Neural cell (in vitro differentiated cells): ENCODE measurements around the gene GALNT10. TPM values are rescaled to one million over a fixed set of nuclear protein-coding genes. Genes with fewer than 3 reads are reported as not detected.

Experiments used
- H2AFZ ChIP-seq: fragments of 200-600, 300-800 bp; sonication (generic), shearing (Covaris generic); 2 replicates; pipeline ENCODE4 v1.6.0; 2014; ENCODE audit warnings: low read depth, mild to moderate bottlenecking, antibody characterized with exemption, low read length, moderate library complexity
- H3F3A ChIP-seq: fragments of 200-600 bp; shearing (Covaris generic); 2 replicates; pipeline ENCODE4 v1.6.1; 2016; ENCODE audit warnings: mild to moderate bottlenecking, moderate library complexity, mixed read lengths, antibody characterized with exemption, low read length; ENCODE audit not compliant: insufficient read depth, poor library complexity, severe bottlenecking
- H3K27ac ChIP-seq: fragments of 200-600, 300-800 bp; sonication (generic), shearing (Covaris generic); 2 replicates; pipeline ENCODE4 v1.5.1; 2014; ENCODE audit warnings: mild to moderate bottlenecking, low read length, moderate library complexity
- H3K27me3 ChIP-seq: fragments of 300-800, 200-600 bp; sonication (generic), shearing (Covaris generic); 2 replicates; pipeline ENCODE4 v1.6.0; 2014; ENCODE audit warnings: mild to moderate bottlenecking, low read depth, low read length, moderate library complexity; ENCODE audit not compliant: insufficient read depth
- H3K36me3 ChIP-seq: fragments of 300-800, 200-600 bp; sonication (generic), shearing (Covaris generic); 2 replicates; pipeline ENCODE4 v1.5.1; 2014; ENCODE audit warnings: mild to moderate bottlenecking, antibody characterized with exemption, low read length, moderate library complexity; ENCODE audit not compliant: insufficient read depth
- H3K4me2 ChIP-seq: fragments of 300-800, 200-600 bp; sonication (generic), shearing (Covaris generic); 2 replicates; pipeline ENCODE4 v1.6.0; 2014; ENCODE audit warnings: mild to moderate bottlenecking, low read length
- H3K4me3 ChIP-seq: fragments of 300-800, 200-600 bp; sonication (generic), shearing (Covaris generic); 2 replicates; pipeline ENCODE4 v1.5.1; 2014; ENCODE audit warnings: mild to moderate bottlenecking, low read length, moderate library complexity
- H3K79me2 ChIP-seq: fragments of 200-600 bp; shearing (Covaris generic); replicated peaks from 2 replicates; pipeline ENCODE4 v1.6.0; 2014; ENCODE audit warnings: mild to moderate bottlenecking, low read length, moderate library complexity; ENCODE audit not compliant: insufficient read depth
- H3K9ac ChIP-seq: fragments of 300-800, 200-600 bp; sonication (generic), shearing (Covaris generic); 2 replicates; pipeline ENCODE4 v1.6.1; 2016; ENCODE audit warnings: mild to moderate bottlenecking, low read length, mixed read lengths
- H3K9me2 ChIP-seq: fragments of 200-600 bp; shearing (Covaris generic); 2 replicates; pipeline ENCODE4 v1.6.1; 2016; ENCODE audit warnings: mild to moderate bottlenecking, low read length, mixed read lengths; ENCODE audit not compliant: insufficient read depth
- H3K9me3 ChIP-seq: fragments of 200-600, 300-800 bp; sonication (generic), shearing (Covaris generic); 2 replicates; pipeline ENCODE4 v1.6.1; 2016; ENCODE audit warnings: mild to moderate bottlenecking, mixed run types, low read length, moderate library complexity, mixed read lengths
- H4K20me1 ChIP-seq: fragments of 200-600 bp; shearing (Covaris generic); 2 replicates; pipeline ENCODE4 v1.6.1; 2016; ENCODE audit warnings: mild to moderate bottlenecking, mixed run types; ENCODE audit not compliant: insufficient read depth
- EP300 ChIP-seq: fragments of 450-650 bp; conservative IDR thresholded peaks from 2 replicates; pipeline ENCODE4 v1.6.1; 2014; ENCODE audit warnings: antibody characterized with exemption, mild to moderate bottlenecking, moderate library complexity; ENCODE audit not compliant: poor library complexity, severe bottlenecking
- EZH2 ChIP-seq: fragments of 200-600, 300-800 bp; shearing (Covaris generic), sonication (generic); IDR thresholded peaks from 2 replicates; pipeline ENCODE4 v1.6.1; 2014; ENCODE audit warnings: antibody characterized with exemption, low read length, borderline replicate concordance, mild to moderate bottlenecking; ENCODE audit not compliant: insufficient read depth, poor library complexity, severe bottlenecking
- MXI1 ChIP-seq: fragments of 450-650 bp; conservative IDR thresholded peaks from 2 replicates; pipeline ENCODE4 v1.6.1; 2014; ENCODE audit warnings: antibody characterized with exemption, mild to moderate bottlenecking; ENCODE audit not compliant: poor library complexity, severe bottlenecking
- POLR2AphosphoS5 ChIP-seq: IDR thresholded peaks from 2 replicates; pipeline ENCODE4 v1.6.1; 2012
- RAD21 ChIP-seq: fragments of 450-650 bp; conservative IDR thresholded peaks from 2 replicates; pipeline ENCODE4 v1.6.1; 2014; ENCODE audit warnings: antibody characterized with exemption, mild to moderate bottlenecking, moderate library complexity
- SMC3 ChIP-seq: fragments of 450-650 bp; conservative IDR thresholded peaks from 2 replicates; pipeline ENCODE4 v1.6.1; 2014; ENCODE audit warnings: antibody characterized with exemption, mild to moderate bottlenecking, moderate library complexity; ENCODE audit not compliant: poor library complexity
- TAF1 ChIP-seq: IDR thresholded peaks from 2 replicates; pipeline ENCODE4 v1.6.1; 2012; ENCODE audit warnings: low read depth
- polyA plus RNA-seq: library from polyadenylated mRNA; depleted of rRNA; stranded (reverse); fragments of >200 nt; gene quantifications from 2 replicates; pipeline ENCODE4 v1.2.3, GENCODE V29; 2014
- TF ChIP-seq, protein P1 (sequence below): IDR thresholded peaks from 2 replicates; pipeline ENCODE4 v1.6.1; 2012; ENCODE audit warnings: borderline replicate concordance
- TF ChIP-seq, protein P2 (sequence below): fragments of 450-650 bp; IDR thresholded peaks from 2 replicates; pipeline ENCODE4 v1.5.1; 2014; ENCODE audit warnings: antibody characterized with exemption, mild to moderate bottlenecking, moderate library complexity; ENCODE audit not compliant: poor library complexity, severe bottlenecking

GALNT10 gene
- polyA plus RNA-seq, 1 donor from 2014 or later, result 3.1 TPM

DNA sequence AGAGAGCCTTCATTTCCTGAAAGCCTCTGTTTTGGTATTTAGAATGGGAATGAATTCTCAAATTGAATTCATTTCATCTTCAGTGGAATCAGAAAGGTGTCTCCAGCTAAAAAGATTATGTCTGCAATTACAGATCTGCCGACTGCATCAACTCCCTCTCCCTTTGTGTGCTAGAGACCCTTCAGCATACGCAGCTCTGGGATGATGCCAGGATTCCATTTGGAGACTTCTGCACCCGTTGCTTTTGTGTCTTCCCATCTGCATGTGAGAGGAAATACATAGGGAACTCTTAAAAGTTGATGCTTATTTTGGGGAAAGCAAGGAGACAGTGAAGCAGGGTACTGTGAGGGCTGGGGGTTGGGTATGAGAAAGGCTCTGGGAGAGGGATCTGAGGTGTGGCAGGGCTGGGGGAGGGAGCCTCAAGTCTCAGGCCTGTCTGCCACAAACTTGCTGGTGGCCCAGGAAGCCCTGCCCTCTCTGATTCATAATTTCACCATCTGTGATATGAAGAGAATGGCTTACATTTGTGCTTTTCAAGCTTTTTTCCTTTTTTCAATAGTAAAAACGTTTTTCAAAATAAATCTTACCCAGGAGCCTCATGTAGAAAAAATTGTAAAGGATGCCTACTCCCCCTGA is 165.6 kb downstream of the GALNT10 start:
- Histone ChIP-seq H4K20me1 (no peaks in the 10 kb centered on the region), H3K27me3 (no peaks in the 10 kb centered on the region), H2AFZ (no peak overlapping the region), H3K79me2 (no peaks in the 10 kb centered on the region), H3K27ac (no peak overlapping the region), H3K4me3 (no peak overlapping the region), H3K9me3 (no peaks in the 10 kb centered on the region), H3K36me3 (no peaks in the 10 kb centered on the region), H3K9me2 (no peaks in the 10 kb centered on the region), H3F3A (no peaks in the 10 kb centered on the region), H3K4me2 (no peak overlapping the region), H3K9ac (no peak overlapping the region)
- TF ChIP-seq RAD21 (no peak), POLR2AphosphoS5 (no peak), MXI1 (no peak), EZH2 (no peak), EP300 (no peak), SMC3 (no peak), TAF1 (no peak)
- TF ChIP-seq, protein P1, sequence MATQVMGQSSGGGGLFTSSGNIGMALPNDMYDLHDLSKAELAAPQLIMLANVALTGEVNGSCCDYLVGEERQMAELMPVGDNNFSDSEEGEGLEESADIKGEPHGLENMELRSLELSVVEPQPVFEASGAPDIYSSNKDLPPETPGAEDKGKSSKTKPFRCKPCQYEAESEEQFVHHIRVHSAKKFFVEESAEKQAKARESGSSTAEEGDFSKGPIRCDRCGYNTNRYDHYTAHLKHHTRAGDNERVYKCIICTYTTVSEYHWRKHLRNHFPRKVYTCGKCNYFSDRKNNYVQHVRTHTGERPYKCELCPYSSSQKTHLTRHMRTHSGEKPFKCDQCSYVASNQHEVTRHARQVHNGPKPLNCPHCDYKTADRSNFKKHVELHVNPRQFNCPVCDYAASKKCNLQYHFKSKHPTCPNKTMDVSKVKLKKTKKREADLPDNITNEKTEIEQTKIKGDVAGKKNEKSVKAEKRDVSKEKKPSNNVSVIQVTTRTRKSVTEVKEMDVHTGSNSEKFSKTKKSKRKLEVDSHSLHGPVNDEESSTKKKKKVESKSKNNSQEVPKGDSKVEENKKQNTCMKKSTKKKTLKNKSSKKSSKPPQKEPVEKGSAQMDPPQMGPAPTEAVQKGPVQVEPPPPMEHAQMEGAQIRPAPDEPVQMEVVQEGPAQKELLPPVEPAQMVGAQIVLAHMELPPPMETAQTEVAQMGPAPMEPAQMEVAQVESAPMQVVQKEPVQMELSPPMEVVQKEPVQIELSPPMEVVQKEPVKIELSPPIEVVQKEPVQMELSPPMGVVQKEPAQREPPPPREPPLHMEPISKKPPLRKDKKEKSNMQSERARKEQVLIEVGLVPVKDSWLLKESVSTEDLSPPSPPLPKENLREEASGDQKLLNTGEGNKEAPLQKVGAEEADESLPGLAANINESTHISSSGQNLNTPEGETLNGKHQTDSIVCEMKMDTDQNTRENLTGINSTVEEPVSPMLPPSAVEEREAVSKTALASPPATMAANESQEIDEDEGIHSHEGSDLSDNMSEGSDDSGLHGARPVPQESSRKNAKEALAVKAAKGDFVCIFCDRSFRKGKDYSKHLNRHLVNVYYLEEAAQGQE, result no peak
- TF ChIP-seq, protein P2, sequence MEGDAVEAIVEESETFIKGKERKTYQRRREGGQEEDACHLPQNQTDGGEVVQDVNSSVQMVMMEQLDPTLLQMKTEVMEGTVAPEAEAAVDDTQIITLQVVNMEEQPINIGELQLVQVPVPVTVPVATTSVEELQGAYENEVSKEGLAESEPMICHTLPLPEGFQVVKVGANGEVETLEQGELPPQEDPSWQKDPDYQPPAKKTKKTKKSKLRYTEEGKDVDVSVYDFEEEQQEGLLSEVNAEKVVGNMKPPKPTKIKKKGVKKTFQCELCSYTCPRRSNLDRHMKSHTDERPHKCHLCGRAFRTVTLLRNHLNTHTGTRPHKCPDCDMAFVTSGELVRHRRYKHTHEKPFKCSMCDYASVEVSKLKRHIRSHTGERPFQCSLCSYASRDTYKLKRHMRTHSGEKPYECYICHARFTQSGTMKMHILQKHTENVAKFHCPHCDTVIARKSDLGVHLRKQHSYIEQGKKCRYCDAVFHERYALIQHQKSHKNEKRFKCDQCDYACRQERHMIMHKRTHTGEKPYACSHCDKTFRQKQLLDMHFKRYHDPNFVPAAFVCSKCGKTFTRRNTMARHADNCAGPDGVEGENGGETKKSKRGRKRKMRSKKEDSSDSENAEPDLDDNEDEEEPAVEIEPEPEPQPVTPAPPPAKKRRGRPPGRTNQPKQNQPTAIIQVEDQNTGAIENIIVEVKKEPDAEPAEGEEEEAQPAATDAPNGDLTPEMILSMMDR, result no peak

DNA sequence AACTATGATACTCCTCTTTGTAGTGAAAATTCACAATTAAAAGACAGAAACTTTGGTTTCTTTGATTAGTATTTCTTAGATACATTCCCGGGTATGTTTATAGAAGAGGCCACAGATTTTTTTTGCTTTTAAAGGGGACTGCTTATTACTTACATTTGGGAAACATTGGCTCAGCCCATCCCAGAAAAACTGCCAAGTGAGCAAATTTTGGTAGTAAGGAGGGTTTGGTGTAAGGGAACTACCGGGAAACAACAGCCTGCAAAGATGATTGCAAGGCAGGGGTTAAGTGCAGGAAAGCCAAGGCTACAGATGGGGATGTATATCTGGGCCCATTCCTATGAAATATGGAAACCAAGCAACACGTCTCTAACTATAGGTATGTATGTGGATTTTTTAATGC is 166.4 kb downstream of the GALNT10 start:
- Histone ChIP-seq H3F3A (no peaks in the 10 kb centered on the region), H3K36me3 (no peaks in the 10 kb centered on the region), H3K9me3 (no peaks in the 10 kb centered on the region), H4K20me1 (no peaks in the 10 kb centered on the region), H3K79me2 (no peaks in the 10 kb centered on the region), H3K9me2 (no peaks in the 10 kb centered on the region), H3K9ac (no peak overlapping the region), H3K27ac (no peak overlapping the region), H2AFZ (no peak overlapping the region), H3K27me3 (no peaks in the 10 kb centered on the region), H3K4me2 (no peak overlapping the region), H3K4me3 (no peak overlapping the region)
- TF ChIP-seq, protein P2, result no peak
- TF ChIP-seq, protein P1, result no peak
- TF ChIP-seq EP300 (no peak), MXI1 (no peak), SMC3 (no peak), RAD21 (no peak), EZH2 (no peak), POLR2AphosphoS5 (no peak), TAF1 (no peak)
